Measurements from ENCODE around the gene ACTG2.

Gene ACTG2

DNA sequence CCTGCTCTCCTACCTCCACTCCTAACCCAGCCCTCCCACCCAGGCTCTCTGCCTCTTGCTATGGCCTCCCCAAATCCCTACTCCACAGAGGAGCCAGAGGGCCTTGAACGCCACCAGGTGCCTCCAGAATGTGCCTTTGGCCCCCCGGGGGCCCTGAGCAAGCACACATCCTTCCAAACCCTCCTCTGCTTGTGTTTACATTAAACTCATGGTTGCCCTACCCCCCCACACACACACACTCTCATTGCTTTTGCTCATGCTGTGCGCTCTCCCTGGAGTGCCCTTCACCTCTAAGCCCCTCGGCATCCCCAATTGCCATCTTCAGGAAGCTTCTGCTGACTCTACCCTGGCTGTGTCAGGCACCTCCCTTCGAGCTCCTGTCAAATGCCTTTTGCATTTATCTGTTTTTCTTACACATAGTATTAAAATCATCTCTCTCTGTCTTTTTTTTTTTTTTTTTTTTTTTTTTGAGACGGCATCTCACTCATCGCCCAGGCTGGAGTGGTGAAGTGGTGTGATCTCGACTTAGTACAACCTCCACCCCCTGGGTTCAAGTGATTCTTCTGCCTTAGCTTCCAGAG is 75.6 kb downstream of the ACTG2 start:
- DNase-seq (ENCODE audit: low read depth, low spot score): no peak

DNA sequence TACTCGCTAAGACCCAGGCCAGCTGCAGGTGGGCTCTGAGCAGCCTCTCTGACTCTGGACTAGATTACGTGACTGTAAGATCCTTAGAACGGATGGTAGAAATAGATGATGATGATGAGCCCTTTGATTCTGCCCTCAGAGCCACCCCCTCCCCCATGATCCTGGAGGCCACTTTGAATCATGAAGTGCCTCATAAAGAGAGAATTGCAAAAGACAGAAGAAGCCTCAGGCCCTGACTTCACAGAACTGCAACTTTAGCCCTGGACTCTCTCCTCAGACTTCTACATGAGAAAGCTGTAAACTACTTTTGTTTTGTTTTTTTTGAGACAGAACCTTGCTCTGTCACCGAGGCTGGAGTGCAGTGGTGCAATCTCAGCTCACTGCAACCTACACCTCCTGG is 76.5 kb downstream of the ACTG2 start:
- no peak for DNase-seq (ENCODE audit: low read depth, low spot score)
